Activated CD4-positive, alpha-beta T cell treated with anti-CD3 and anti-CD28 coated beads, Interleukin-2, amount 50 U/mL, for 24 hours (primary cell): ENCODE measurements around the gene ROBO1.

Source experiments
- DNase-seq, 2 donors: peaks; one replicate each; pipeline ENCODE4 v3.0.0-alpha.2; 2020; ENCODE audit warnings: low read depth in 1 of 2, low spot score in 1 of 2

Gene ROBO1

DNA sequence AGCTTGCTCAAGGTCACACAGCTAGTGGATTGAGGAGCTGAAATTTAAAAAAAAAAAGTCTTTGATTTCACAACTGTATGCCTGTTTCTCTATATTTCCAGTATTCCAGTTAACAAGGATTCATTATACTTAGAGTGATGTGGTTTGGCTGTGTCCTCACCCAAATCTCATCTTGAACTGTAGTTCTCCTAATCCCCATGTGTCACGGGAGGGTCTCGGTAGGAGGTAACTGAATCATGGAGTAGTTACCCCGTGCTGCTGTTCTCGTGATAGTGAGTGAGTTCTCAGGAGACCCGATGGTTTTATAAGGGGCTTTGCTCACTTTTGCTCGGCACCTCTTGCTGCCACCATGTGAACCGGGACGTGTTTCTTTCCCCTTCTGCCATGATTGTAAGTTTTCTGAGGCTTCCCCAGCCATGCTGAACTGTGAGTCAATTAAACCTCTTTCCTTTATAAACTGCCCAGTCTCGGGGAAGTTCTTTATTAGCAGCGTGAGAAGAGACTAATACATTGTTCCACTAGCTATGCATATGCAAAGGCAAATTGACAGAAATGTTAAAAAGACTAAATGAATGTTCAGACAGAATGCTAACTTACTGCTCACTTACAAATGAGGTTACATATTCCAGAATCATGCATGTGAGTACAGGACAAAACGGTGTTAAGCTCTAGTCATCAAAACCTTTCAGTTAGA, 1101.9 kb downstream of the ROBO1 start:
- no peak for DNase-seq

DNA sequence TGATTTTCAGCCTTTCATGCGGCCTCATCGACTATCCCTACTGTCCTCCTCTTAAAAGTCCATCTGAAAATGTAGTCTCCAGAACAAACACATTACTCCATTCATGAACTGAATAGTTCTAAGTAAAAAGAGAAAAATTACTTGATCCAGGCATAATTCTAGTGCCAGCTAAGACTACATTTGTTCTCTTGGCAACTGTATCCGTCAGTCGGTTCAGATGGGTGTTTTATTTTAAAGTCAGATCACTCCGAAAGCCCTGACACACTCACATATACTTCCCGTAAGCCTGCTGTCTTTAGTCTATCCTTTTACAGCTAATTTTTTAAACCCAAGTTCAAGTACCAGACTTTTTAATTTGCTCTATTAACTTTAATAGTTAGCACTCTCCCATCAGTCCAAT, 1102.7 kb downstream of the ROBO1 start:
- no peak for DNase-seq

DNA sequence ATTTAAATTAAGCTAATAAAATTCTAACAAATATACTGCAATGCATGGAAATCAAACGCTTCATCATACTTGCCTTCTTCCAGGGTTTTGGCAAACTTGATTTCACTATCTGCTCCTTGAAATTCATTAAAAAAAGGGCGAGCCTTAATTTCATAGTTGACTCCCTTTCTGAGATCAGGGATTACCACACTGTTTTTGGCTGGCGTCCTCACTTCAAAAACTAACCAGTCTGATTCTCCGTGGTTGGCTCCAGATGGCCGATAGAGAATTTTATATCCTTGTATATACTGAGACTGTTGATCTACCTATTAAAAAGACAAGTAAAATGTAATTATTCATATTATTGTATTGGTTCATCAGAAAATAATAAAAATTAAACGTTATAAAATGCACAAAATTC, 1106.8 kb downstream of the ROBO1 start:
- DNase-seq: no peak

DNA sequence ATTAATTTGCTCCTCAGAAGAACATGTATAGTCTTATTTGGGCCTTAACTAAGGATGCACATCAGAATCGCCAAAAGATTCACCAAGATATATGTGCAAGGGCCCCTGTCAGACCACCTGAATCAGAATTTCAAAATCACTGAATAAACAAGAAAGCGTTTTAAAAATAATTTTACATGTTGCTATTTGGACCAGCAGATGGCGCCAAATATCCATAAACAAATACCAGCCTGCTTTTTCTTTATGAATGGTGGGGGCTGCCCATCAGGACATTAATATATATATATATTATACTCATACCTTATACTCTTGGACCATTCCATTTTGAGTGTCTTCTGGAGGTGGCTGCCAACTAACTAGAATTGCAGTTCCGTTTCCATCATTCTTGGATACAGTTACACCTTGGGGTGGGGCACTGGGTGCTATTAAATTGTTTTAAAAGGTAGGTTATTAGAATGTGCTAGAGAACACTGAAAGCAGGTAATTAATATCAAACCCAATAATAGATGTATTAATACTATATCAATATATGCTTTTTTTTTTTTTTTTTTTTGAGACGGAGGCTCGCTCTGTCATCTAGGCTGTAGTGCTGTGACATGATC, 1108.3 kb downstream of the ROBO1 start:
- no peak for DNase-seq

DNA sequence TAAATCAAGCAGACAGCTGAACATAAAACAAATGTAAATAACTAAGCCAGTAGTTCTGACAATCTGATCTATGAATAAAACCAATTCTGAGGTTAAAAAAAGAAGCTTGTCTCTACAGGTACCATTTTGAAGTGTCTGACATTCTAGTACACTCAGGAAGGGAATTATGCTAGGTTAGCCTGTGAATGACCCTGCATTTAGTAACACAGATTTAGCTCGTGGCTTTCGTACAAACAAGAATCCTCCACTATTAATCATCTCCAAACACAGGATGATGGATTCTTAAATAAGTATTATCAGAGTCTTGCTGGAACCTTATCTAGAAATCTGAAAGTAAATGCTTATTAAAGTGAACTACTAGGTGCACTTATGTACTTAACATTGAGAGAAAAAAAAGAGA, 1120.1 kb downstream of the ROBO1 start:
- DNase-seq: no peak

DNA sequence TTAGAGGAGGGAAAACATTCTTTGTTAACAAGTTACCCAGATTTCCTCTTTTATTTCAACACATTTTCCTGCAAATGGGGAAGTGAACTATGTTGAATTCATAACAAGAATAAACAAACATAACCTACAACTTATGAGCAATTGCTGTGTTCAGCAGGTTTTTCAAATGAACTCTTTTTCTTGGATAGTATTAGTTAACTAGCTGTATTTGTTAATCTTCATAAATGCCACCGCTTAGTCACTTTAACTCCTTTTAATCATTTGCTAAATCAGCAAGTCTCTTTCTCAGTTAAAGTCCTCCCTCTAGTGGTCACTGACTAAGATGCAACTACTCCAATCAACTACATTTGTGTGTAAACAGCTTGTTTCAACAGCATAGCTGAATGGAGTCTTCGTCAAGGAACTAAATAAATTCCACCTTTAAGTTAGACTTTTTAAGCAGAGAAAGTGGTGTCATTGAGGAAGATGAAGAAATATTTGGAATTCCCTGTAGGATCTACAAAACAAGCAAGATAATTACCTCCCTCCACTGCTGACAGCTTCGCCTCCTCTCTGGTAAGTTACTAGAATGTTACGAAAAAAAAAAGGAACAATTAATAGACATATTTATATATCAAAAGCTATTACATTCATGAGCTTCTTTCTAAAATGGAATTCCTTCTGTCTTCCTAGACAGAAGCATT, 1122.0 kb downstream of the ROBO1 start:
- peak in 1 of 2 donors; percentile 3 for DNase-seq

DNA sequence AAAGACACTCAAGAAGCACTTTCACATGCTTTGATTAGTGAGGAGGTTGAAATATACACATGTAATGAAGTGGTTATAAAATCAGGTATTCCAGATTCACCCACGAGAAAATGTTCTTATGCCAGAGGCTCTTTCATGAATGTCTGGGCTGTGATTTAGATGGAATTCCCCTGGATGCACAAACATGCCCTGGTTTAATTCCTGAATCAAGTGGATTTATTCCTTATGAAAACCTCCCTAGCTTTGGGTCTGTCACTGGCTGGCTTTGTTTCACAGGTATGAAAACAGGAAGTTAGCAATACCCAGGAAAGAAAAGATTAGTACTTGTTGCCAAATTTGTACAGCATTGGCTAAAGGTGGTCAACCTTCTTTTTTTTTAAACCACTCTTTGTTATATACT, 1123.0 kb downstream of the ROBO1 start:
- no peak for DNase-seq

DNA sequence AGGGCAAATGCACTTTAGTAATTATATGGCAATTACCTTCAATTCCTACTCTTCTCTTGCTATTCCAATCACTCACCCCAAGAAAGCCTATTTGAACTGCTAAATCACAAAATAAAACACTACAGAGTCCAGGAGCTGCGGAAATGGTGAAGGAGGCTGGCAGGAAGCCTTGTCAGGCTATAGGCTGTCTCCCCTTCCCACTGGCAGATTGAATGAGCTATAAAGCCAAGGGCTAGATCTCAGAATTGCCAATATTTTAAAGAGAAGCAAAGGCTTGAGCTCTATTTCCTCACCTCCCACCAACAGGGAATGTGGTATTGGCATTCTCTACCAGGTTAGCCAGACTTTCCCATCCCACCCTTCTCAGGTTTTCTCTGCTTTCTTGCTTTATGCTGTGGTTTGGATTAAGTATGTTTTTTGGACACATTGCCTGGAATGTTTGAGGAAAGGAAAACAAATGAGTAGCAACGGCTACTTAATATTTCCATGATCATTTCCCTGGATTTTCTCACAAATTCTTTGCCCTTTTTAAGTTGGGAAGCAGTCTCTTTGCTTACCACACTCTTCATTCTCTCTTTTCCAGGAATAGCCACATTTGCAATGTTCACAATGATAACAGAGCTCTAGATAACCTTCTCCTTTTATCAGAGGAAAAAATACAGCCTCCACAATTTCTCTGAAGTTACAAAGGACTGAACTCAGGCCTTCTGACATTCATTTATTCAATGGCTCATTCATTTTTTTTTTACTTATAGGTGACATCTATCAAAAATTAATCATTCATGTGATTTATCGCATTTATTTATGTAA, 1125.4 kb downstream of the ROBO1 start:
- DNase-seq: no peak

DNA sequence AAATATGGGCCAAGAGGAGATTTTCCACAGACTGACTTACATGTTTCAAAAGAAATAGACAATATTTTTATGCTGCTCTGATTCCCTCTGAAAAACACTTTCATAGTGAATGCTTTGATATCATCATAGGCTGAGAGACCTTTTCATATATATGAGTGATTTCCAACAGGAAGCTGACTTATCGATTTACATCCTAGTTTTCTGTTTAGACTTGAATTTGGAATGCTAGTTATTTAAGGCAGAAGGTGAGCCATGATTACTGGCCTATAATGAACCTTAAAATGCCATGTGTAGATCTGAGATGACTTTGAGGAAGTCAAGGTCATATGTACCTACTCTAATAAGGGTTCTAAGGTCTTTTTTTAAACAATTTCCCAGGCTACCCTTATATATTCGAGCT, 1126.1 kb downstream of the ROBO1 start:
- DNase-seq: no peak

DNA sequence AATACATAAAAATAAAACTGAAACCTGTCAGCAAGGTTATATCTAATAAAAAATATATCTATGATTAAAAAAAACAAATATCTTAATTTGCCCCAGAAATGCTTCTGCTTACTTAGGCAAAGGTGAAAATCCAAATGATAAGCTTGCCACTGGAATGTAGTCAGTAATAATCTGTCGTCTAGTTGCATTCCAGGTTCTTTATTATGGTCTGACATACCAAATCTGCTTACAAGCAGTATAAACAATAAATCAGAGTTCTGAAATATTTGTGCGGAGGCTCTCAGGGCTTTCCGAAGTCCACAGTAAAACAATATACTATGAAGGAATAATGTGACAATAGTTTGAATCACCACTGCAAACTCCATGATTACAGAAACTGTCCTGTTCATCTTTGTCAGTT, 1133.5 kb downstream of the ROBO1 start:
- DNase-seq: no peak

DNA sequence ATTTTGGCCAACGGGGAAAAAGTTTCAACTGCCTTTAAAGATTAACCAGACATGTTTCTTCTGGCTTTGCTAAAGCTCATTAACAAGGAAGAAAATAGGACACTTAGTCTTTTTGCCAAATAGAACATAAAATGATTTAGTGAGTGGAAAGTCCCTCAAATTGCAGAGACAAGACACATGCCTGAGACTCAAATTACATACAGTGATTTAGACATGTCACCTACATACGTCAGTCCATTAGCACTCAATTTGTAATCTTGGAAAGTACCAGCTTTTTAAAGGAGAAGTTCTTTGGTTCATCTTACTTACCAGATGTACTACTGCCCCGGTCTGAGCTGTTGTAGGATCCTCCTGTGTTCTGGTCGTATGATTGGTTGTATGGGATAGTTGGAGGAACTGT, 1134.2 kb downstream of the ROBO1 start:
- no peak for DNase-seq

DNA sequence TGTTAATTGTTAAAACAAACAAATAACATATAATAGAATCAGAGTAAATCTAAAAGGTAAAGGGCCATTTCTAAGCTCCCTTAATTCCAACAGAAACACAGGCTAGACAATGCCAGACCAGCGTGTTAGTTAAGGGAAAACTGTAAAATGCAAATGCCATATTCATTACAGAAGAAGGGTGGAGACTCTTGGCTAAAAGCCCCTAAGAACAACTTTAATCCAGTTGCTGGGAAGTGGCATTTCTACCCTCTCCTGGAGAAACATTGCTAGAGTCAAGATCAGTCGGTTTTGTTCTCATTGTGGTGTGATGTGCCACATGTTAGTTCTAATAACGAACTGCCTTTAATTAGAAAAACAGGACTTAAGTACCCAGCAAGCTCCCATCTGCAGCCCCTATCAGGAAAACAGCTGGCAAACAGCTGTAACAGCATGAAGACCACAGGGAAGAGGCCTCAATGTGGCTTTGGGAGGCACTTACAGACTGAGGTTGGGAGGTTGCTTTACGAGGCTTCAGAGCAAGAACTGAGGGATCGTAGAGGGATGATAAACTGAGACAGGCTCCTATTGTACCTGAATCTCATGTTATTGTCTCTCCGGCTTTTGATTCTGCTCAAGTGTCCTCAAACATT, 1134.8 kb downstream of the ROBO1 start:
- DNase-seq: no peak

DNA sequence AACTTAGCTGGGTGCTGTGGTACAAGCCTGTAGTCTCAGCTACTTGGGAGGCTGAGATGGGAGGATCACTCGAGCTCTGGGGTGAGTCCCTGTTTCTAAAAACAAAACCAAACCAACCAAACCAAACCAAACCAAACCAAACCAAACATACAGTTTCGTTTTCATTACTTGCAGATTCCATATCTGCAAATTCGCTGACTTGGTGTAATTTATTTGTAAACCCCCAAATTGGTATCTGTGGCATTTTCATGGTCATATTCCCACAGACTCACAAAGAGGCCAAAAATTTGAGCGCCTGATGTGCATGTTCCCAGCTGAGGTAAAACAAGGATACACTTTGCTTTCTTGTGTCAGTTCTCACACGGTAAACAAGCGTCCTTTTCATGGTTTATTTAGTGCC, 1138.3 kb downstream of the ROBO1 start:
- DNase-seq: no peak

DNA sequence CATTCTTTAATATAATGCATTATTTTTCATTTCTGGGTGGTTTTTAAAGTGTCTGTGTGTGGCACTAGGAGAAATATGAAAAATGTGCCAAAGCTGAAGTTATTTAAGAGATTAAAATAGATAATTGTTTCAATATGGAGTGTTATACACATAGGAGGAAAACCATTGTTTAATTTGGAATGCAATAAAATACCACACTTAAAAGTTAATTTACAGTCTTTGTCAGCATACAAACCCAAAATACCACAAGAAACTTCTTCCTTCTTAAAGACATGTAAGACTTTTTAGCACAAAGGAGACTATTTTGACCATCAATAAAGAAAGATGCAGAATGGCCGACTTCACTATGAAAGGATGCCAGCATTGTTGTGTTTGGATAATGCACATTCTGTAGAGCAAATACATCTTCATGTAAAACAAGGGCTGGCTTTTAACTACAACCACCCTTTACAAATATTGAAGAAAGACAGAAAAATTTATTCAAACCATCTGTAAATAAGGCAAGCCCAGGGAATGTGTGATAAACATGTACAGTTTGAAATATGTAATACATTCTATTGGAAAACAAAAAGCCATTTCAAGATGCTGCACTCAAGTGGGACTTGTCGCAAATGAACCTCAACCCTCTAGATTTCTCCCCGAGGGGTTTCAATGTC, 1146.6 kb downstream of the ROBO1 start:
- no peak for DNase-seq

DNA sequence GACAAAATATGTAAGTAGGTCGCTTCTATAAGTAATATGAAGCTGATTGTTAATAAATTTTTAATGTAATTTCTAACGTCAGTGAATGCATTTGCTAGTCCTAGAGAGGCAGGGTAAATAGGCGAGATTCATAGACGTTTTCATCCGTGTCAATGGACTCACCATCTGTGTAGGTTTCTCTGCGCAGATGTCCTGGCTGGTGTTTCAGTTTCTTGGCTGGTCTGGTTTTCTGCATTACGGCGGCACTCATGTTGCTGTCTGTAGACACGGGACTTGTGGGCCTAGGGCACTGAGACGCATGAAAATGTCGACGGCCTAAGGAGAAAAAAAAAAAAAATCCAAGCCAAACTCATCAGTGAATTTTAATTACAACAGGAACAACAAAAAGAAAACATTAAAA, 1153.3 kb downstream of the ROBO1 start:
- no peak for DNase-seq

DNA sequence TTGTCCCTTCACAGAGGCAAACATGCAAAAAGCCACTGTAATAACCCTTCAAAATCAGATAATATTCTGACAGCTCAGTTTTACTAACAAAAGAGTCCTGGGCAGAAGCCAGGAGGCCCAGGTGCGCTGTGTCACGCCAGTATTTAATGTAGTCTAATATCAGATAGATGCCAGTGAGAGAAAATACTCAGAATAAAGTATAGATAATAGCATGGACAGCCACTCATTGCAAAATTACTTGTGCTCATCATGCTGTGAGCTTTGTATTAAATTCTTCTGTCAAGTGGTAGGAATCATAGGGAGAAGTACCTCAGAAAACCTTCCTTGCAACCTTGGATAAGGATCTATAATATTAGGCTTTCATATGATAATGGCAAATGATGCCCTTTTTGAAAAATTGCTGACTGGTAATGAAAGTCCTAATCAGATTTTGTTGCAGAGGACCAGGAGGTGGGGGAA, 1154.3 kb downstream of the ROBO1 start:
- no peak for DNase-seq

DNA sequence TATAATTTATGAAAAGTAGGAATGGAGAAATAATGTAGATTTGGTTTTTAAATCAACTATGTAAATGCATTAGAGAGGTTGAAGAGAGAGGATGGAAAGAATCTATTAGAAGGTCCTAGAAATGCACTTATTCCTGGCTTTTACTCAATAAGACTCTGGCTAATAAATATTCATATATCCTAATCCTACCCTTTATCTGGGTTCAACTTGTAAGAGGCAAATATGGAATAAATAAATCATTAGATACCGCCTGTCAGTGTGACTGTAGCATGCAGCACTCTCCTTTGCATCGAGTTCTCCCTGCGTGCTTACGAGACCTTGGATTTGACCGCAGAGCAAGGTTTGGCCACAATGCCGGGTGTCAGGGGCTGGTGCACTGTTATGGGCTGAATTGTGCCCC, 1156.5 kb downstream of the ROBO1 start:
- no peak for DNase-seq

DNA sequence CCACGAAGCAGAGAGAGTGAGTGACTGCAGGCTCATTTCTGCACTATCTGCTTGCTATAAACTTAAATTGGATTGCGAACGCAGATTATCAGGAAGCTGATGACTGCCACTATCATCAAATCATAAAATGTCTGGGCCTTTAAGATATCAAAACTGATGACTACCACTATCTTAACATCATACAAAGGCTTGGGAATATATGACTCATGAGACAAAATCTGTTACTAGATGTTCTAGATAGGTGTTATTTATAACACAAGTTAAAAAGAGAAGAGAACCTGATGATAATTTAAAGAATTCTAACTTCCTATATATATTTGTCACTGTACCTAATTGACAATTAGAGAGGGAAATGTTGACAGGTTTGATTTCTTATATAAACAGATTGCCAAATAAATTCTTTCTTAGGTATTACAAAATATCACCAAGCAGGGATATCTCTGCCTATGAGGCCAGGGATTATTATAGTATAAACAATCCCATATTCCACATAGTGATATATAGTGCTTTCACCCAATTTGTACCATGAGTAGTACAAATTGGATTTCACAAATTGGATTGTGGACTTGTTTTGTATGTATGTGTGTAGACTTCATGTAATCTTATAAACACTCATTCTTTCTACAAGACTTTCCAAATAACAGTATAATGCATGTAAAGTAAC, 1157.2 kb downstream of the ROBO1 start:
- no peak for DNase-seq

DNA sequence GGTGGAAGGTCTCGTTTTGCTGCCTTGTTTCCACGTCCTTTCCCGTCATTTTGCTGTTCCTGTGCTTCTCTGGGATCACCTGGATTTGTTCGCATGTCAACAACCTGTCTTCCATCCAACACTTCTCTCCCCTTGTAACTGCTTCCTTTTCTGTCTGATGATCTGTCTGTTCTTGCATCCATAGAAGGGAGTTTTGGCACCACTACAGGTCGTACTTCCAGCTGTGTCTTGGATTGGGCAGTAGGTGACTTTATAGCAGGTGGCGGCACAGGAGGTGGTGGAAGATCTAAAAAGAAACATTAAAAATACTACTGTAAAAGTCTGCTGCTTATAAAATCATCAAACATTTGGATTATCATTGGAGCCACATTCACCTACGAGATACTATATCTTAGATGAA, 1161.0 kb downstream of the ROBO1 start:
- no peak for DNase-seq

DNA sequence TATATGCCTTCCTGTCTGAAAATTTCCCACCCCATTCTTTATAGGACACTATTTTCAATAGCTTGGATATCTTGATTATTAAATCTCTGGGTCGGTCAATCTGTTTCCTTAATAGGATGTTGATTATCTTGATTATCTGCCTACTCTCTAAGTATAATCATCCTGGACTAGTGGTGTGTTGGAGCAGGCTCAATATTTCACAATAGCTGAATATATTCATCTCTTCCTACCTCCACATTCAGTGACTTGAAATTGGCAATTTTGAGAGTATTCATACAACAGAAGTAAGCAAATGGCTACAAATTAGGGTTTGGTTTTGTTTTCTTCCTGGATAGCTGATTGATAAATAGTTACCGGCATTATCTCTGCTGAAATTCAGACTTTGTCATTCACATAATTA, 1162.6 kb downstream of the ROBO1 start:
- DNase-seq: no peak
